GM23248 (cell line): Measurements from ENCODE around the gene SRRM4. TPM values are rescaled to one million over a fixed set of nuclear protein-coding genes. Genes with fewer than 3 reads are reported as not detected.

Experiments
- DNase-seq: peaks from one replicate; pipeline ENCODE4 v3.0.0-alpha.2; 2015
- H2AFZ ChIP-seq: fragments of 200-600 bp; sonication (generic); 2 replicates; pipeline ENCODE4 v1.6.1; 2016; ENCODE audit warnings: antibody characterized with exemption
- H3F3A ChIP-seq: fragments of 200-600 bp; sonication (generic); 2 replicates; pipeline ENCODE4 v1.6.1; 2016; ENCODE audit warnings: mild to moderate bottlenecking, antibody characterized with exemption, mixed run types; ENCODE audit not compliant: insufficient read depth
- H3K27ac ChIP-seq: fragments of 200-600 bp; sonication (generic); 2 replicates; pipeline ENCODE4 v1.5.1; 2016; ENCODE audit warnings: mild to moderate bottlenecking
- H3K27me3 ChIP-seq: fragments of 200-600 bp; sonication (generic); replicated peaks from 2 replicates; pipeline ENCODE4 v1.6.1; 2016; ENCODE audit warnings: mild to moderate bottlenecking; ENCODE audit not compliant: insufficient read depth
- H3K36me3 ChIP-seq: fragments of 200-600 bp; sonication (generic); 2 replicates; pipeline ENCODE4 v1.6.1; 2016; ENCODE audit warnings: low read depth, mild to moderate bottlenecking
- H3K4me1 ChIP-seq: fragments of 200-600 bp; sonication (generic); 2 replicates; pipeline ENCODE4 v1.6.1; 2016; ENCODE audit warnings: mild to moderate bottlenecking; ENCODE audit not compliant: insufficient read depth
- H3K4me2 ChIP-seq: fragments of 200-600 bp; sonication (generic); one replicate; pipeline ENCODE4 v1.6.1; 2016; ENCODE audit warnings: mild to moderate bottlenecking; ENCODE audit not compliant: unreplicated experiment
- H3K4me3 ChIP-seq: fragments of 200-600 bp; sonication (generic); 2 replicates; pipeline ENCODE4 v1.5.1; 2016; ENCODE audit warnings: mild to moderate bottlenecking
- H3K79me2 ChIP-seq: fragments of 200-600 bp; sonication (generic); 2 replicates; pipeline ENCODE4 v1.6.1; 2016; ENCODE audit warnings: mild to moderate bottlenecking; ENCODE audit not compliant: insufficient read depth
- H3K9ac ChIP-seq: fragments of 200-600 bp; sonication (generic); 2 replicates; pipeline ENCODE4 v1.6.1; 2016; ENCODE audit warnings: mild to moderate bottlenecking
- H3K9me2 ChIP-seq: fragments of 200-600 bp; sonication (generic); 2 replicates; pipeline ENCODE4 v1.6.1; 2016; ENCODE audit warnings: mixed run types, mild to moderate bottlenecking, moderate library complexity; ENCODE audit not compliant: insufficient read depth
- H3K9me3 ChIP-seq: fragments of 200-600 bp; sonication (generic); one replicate; pipeline ENCODE4 v1.6.1; 2017; ENCODE audit warnings: low read depth
- H4K20me1 ChIP-seq: fragments of 200-600 bp; sonication (generic); 2 replicates; pipeline ENCODE4 v1.6.0; 2016; ENCODE audit not compliant: insufficient read depth
- EZH2 ChIP-seq: fragments of 200-600 bp; sonication (generic); IDR thresholded peaks from 2 replicates; pipeline ENCODE4 v1.6.1; 2018; ENCODE audit warnings: antibody characterized with exemption, mild to moderate bottlenecking; ENCODE audit not compliant: insufficient read depth, poor library complexity, severe bottlenecking
- EZH2phosphoT487 ChIP-seq: fragments of 200-600 bp; sonication (generic); IDR thresholded peaks from 2 replicates; pipeline ENCODE4 v1.6.1; 2018; ENCODE audit warnings: antibody characterized with exemption, moderate library complexity, mild to moderate bottlenecking, low read depth; ENCODE audit not compliant: insufficient read depth
- WGBS, 2 experiments: methylation state at CpG; one replicate each; pipeline ENCODE4 v1.1.6; 2015 to 2017; ENCODE audit warnings: low lambda C conversion rate in 2 of 2, low coverage in 1 of 2; ENCODE audit errors: missing lambda C conversion rate in 2 of 2; 5-methylcytosine and 5-hydroxymethylcytosine counted together
- in situ Hi-C: fragments of 300-500 bp; cut with MboI; formaldehyde crosslinking; loops from 2 replicates; pipeline ENCODE4 v1.15.0; 2020
- polyA plus RNA-seq: library from polyadenylated mRNA; unstranded; fragments of >200 nt; fragmentation: Nextera tagmentation; extraction: Ambion mirVana; gene quantifications from 2 replicates; pipeline ENCODE4 v1.2.1, GENCODE V29; 2016
- total RNA-seq: library from RNA; depleted of rRNA; stranded (reverse); fragments of >200 nt; shearing (Covaris generic); gene quantifications from 2 replicates; pipeline ENCODE4 v1.2.3, GENCODE V29; 2014

SRRM4 gene
- total and polyA plus RNA-seq, 2 experiments from 2014 or later: not detected

DNA sequence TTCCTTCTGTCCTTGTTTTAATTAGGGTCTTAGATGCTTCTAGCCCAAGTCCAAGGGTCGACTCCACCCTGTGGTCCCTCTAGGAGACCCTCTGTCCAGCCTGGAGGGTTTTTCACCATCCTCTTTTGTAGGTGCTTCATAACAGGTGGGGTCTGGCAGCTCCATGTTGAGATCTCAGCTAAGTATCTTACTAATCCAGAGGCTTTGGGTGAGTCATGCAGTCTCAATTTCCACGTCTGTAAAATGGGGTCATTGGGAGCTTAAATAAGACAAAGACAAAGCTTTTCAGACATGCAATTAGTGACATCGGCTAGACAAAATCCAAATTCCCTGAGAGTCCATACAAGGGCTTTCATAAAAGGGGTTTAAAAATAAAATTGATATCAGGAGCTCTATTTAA lies 200.6 kb downstream of the SRRM4 start:
- no peak overlapping the region for H3K9ac ChIP-seq
- H3K9me2 ChIP-seq: no peaks in the 10 kb centered on the region
- H3K4me2 ChIP-seq: no peak overlapping the region
- peaks cover 26% of the 10 kb centered on the region for H3K4me1 ChIP-seq
- no peaks in the 10 kb centered on the region for H3K36me3 ChIP-seq
- peaks cover 30% of the 10 kb centered on the region for H3F3A ChIP-seq
- 76 to 79% methylated on average over 3 of the region's 3 CpGs for WGBS, 2 experiments
- no peak for DNase-seq
- H3K79me2 ChIP-seq: peaks cover 38% of the 10 kb centered on the region
- no peak overlapping the region for H3K27ac ChIP-seq
- H3K27me3 ChIP-seq: no peaks in the 10 kb centered on the region
- H2AFZ ChIP-seq: no peak overlapping the region
- no peak overlapping the region for H3K4me3 ChIP-seq
- H3K9me3 ChIP-seq: no peaks in the 10 kb centered on the region
- TF ChIP-seq EZH2phosphoT487: no peak
- TF ChIP-seq EZH2: no peak
- in situ Hi-C loops: no loop called here
- no peaks in the 10 kb centered on the region for H4K20me1 ChIP-seq

DNA sequence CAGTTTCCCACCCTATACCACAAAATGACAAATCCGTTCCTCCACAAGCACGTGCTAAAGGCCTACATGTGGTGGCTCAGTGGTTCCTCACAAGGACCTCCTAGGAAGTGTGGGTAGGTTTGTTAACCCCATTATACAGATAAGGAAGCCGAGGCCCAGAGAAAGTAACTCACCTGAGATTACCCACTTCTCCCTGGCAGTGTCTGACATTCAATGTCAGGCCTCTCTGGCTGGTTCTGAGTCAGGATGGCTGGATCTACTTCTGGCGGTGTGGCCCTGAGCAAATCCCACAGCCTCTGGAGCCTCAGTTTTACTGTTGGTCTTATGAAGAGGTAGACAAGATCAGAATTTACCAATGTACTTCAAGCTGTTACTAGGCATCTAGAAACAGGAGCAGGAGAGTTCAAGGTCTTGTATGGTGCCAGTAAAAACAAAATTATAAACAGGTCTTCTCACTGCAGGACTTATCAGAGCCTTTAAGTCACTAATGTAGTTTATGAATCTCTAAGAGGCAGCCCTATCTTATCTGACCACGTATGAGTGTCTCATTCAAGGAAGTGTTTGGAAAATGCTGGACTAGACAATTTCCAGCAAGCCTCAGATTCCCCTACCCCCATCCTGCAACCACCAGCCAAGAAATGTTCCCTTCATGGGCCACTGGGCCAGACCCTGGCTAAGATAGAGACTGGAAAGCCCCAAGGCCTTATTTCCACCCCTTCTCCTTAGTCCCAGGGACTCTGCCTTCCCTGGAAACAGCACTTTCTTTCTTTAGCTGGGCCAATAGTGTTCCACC lies 201.6 kb downstream of the SRRM4 start:
- Histone ChIP-seq H4K20me1 (no peaks in the 10 kb centered on the region), H3K36me3 (no peaks in the 10 kb centered on the region), H3K27ac (no peak overlapping the region), H3F3A (peaks cover 20% of the 10 kb centered on the region), H3K79me2 (peaks cover 38% of the 10 kb centered on the region), H3K4me2 (no peak overlapping the region), H3K9ac (no peak overlapping the region), H3K9me2 (no peaks in the 10 kb centered on the region), H3K27me3 (no peaks in the 10 kb centered on the region), H3K4me3 (no peak overlapping the region), H3K9me3 (no peaks in the 10 kb centered on the region), H2AFZ (no peak overlapping the region), H3K4me1 (peaks cover 26% of the 10 kb centered on the region)
- in situ Hi-C loops: no loop called here
- DNase-seq: no peak
- 63 to 66% methylated on average over 5 of the region's 5 CpGs for WGBS, 2 experiments
- TF ChIP-seq EZH2: no peak
- no peak for TF ChIP-seq EZH2phosphoT487

DNA sequence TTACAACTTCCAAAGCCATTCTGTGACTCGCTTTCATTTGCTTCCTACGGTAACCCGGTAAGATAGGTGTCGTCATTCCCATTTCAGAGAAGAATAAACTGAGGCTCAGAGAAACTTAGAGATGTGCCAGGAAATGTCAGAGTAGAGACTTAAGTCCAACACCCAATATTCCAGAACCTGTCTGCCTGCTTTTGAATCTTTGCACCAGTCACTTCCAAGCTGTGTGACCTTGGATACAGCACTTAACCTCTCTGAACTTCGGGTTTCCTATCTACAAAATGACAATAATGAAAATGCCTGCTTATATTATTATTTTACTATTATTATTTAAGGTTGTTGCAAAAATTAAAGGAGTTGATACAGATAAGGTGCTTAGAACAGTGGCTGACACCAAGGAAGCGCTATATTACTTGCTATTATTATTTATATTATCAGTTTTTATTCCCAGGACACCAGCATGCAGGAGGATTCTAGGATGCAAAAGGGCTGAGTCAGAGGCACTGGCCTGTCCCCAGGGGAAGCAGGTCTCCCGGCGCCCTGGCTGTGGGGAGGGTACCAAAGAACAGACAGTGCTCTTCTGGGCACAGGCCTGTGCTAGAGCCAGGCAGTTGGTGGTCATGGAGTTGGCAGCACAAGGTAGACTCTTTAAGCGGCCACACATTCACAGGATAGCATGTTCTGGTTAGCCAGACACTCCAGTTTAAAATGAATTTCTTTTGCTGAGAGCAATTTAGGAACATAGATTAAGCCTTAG lies 202.8 kb downstream of the SRRM4 start:
- no peak for TF ChIP-seq EZH2
- no peak for TF ChIP-seq EZH2phosphoT487
- Histone ChIP-seq H3K9me2 (no peaks in the 10 kb centered on the region), H3K4me3 (no peak overlapping the region), H3K27ac (no peak overlapping the region), H3K27me3 (no peaks in the 10 kb centered on the region), H3K9me3 (no peaks in the 10 kb centered on the region), H2AFZ (no peak overlapping the region), H3F3A (peaks cover 22% of the 10 kb centered on the region), H3K9ac (no peak overlapping the region), H3K4me2 (no peak overlapping the region), H4K20me1 (no peaks in the 10 kb centered on the region), H3K4me1 (peaks cover 33% of the 10 kb centered on the region), H3K36me3 (no peaks in the 10 kb centered on the region), H3K79me2 (peaks cover 38% of the 10 kb centered on the region)
- in situ Hi-C loops: no loop called here
- DNase-seq: peak; percentile 26
- WGBS, 2 experiments: 75 to 76% methylated on average over 9 of the region's 9 CpGs

DNA sequence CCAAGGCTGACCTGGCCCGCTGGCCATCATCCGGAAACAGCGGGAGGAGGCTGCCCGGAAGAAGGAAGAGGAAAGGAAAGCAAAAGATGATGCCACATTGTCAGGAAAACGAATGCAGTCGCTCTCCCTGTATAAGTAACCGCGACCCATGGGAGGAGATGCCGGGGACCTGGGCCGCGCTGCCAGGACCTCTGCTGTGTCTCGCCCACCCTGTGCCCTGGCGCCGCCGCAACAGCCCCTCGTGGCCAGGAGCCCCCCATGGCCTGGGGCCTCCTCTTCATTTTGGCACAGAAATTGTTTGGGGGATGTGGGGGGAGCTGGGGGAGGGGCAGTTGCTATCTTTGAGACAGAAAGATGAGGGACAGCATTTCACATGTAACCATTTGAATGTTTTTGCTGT lies 213.9 kb downstream of the SRRM4 start:
- no peak for DNase-seq
- in situ Hi-C loops: no loop called here
- Histone ChIP-seq H3K9me3 (no peaks in the 10 kb centered on the region), H3K4me1 (no peaks in the 10 kb centered on the region), H3K27me3 (no peaks in the 10 kb centered on the region), H3K79me2 (no peaks in the 10 kb centered on the region), H3K27ac (no peak overlapping the region), H2AFZ (no peak overlapping the region), H3K4me2 (no peak overlapping the region), H3F3A (no peaks in the 10 kb centered on the region), H3K9me2 (no peaks in the 10 kb centered on the region), H3K36me3 (peaks cover 9% of the 10 kb centered on the region; the same call in 1 of the 2 replicates), H3K9ac (no peak overlapping the region), H3K4me3 (no peak overlapping the region), H4K20me1 (no peaks in the 10 kb centered on the region)
- TF ChIP-seq EZH2 (no peak), EZH2phosphoT487 (no peak)
- WGBS, 2 experiments: 93 to 98% methylated on average over 16 of the region's 16 CpGs
